Parathyroid adenoma (tissue), 2 donors: ENCODE data around the gene MATR3.

ENCODE experiments used
- H2AFZ ChIP-seq: fragments of 300-600 bp; sonication (generic); one replicate; pipeline ENCODE4 v1.7.0; 2017; ENCODE audit warnings: antibody characterized with exemption, mild to moderate bottlenecking
- H3K27ac ChIP-seq: fragments of 300-600 bp; sonication (generic); one replicate; pipeline ENCODE4 v1.7.0; 2017
- H3K27me3 ChIP-seq: fragments of 300-600 bp; sonication (generic); one replicate; pipeline ENCODE4 v1.7.0; 2017; ENCODE audit warnings: low read length; ENCODE audit not compliant: control insufficient read depth, insufficient read depth
- H3K36me3 ChIP-seq: fragments of 300-600 bp; sonication (generic); one replicate; pipeline ENCODE4 v1.7.0; 2017; ENCODE audit warnings: low read length; ENCODE audit not compliant: control insufficient read depth, insufficient read depth
- H3K4me1 ChIP-seq: fragments of 300-600 bp; sonication (generic); one replicate; pipeline ENCODE4 v1.7.0; 2017; ENCODE audit warnings: control low read depth
- H3K4me2 ChIP-seq: fragments of 300-600 bp; sonication (generic); one replicate; pipeline ENCODE4 v1.7.0; 2017; ENCODE audit warnings: low read length
- H3K4me3 ChIP-seq: fragments of 300-600 bp; sonication (generic); one replicate; pipeline ENCODE4 v1.7.0; 2017; ENCODE audit warnings: low read depth, low read length
- H3K79me2 ChIP-seq: fragments of 300-600 bp; sonication (generic); one replicate; pipeline ENCODE4 v1.7.0; 2017; ENCODE audit warnings: control low read depth
- H3K9ac ChIP-seq: fragments of 300-600 bp; sonication (generic); one replicate; pipeline ENCODE4 v1.7.0; 2017; ENCODE audit warnings: mild to moderate bottlenecking
- H3K9me3 ChIP-seq: fragments of 300-600 bp; sonication (generic); one replicate; pipeline ENCODE4 v1.7.0; 2017; ENCODE audit warnings: low read length; ENCODE audit not compliant: control insufficient read depth
- TF ChIP-seq, protein P1 (sequence below): fragments of 300-600 bp; sonication (generic); IDR thresholded peaks from one replicate; pipeline ENCODE4 v1.7.0; 2017; ENCODE audit warnings: antibody characterized with exemption, mild to moderate bottlenecking
- donor health status: primary hyperparathyroidism.

Gene MATR3

DNA sequence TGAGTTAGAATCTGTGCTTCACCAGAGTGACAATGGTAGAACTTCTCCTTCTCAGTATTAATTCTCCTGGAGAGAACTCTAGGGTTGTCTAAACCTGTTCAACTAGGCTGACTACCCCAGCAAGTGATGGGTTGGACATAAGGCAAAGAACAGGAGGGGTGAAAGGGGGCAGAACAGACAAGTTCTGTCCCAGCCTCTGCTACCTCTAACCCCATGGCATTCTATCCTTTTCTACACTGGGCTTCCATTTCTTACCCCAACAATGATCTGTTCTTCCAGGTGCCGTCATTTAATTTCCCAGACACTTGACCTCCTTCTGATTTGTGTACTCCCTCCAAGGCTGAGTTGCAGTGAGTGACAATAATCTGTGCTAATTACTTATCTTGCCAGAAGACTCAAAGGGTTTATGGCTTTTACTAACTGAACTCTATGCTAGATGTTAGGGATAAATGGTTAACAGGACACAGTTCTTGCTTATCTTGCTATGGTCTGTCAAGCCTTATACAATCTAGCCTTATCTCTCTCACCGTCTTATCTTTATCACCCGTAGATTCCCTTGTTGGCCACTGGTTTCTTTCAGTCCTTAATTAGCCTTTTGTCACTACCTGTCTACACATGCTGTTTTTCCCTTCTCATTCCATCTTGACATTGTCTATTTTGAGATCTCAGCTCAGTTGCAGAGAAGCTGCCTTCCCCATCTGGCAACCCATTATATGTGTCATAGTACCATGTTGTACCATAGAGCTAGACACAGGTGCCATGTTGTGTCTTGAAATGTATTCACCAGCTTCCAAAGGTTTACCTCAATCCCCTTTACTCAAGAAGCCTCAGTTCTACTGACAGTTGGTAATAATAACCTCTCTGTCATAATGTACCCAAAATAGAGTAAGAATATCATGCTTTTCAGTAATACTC, 10.0 kb upstream of the MATR3 start:
- no peaks in the 10 kb centered on the region for H3K36me3 ChIP-seq
- no peak overlapping the region for H3K27ac ChIP-seq

DNA sequence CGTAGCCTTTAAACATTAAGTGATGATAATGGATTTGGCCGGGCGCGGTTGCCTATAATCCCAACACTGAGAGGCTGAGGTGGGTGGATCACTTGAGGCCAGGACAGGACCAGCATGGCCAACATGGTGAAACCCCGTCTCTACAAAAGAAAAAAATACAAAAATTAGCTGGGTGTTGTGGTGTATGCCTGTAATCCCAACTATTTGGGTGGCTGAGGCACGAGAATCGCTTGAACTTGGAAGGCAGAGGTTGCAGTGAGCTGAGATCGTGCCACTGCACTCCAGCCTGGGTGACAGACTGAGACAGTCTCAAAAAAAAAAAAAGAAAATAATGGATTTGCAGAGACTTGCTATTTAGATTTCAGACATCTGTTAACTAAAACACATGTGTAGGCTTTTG, 9.2 kb upstream of the MATR3 start:
- no peak overlapping the region for H3K4me3 ChIP-seq
- H3K36me3 ChIP-seq: no peaks in the 10 kb centered on the region
- no peaks in the 10 kb centered on the region for H3K27me3 ChIP-seq
- H3K9ac ChIP-seq: no peak overlapping the region
- H2AFZ ChIP-seq: no peak overlapping the region
- TF ChIP-seq, protein P1, sequence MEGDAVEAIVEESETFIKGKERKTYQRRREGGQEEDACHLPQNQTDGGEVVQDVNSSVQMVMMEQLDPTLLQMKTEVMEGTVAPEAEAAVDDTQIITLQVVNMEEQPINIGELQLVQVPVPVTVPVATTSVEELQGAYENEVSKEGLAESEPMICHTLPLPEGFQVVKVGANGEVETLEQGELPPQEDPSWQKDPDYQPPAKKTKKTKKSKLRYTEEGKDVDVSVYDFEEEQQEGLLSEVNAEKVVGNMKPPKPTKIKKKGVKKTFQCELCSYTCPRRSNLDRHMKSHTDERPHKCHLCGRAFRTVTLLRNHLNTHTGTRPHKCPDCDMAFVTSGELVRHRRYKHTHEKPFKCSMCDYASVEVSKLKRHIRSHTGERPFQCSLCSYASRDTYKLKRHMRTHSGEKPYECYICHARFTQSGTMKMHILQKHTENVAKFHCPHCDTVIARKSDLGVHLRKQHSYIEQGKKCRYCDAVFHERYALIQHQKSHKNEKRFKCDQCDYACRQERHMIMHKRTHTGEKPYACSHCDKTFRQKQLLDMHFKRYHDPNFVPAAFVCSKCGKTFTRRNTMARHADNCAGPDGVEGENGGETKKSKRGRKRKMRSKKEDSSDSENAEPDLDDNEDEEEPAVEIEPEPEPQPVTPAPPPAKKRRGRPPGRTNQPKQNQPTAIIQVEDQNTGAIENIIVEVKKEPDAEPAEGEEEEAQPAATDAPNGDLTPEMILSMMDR: no peak
- H3K79me2 ChIP-seq: no peaks in the 10 kb centered on the region
- no peak overlapping the region for H3K27ac ChIP-seq
- H3K4me2 ChIP-seq: no peak overlapping the region
- no peaks in the 10 kb centered on the region for H3K9me3 ChIP-seq
- H3K4me1 ChIP-seq: peaks cover 4% of the 10 kb centered on the region

More for the DNA sequence above, 10.0 kb upstream of the MATR3 start:
- Histone ChIP-seq H2AFZ (no peak overlapping the region), H3K79me2 (no peaks in the 10 kb centered on the region), H3K4me3 (no peak overlapping the region), H3K9me3 (no peaks in the 10 kb centered on the region), H3K4me2 (no peak overlapping the region), H3K4me1 (peaks cover 4% of the 10 kb centered on the region), H3K27me3 (no peaks in the 10 kb centered on the region), H3K9ac (no peak overlapping the region)
- TF ChIP-seq, protein P1: no peak

DNA sequence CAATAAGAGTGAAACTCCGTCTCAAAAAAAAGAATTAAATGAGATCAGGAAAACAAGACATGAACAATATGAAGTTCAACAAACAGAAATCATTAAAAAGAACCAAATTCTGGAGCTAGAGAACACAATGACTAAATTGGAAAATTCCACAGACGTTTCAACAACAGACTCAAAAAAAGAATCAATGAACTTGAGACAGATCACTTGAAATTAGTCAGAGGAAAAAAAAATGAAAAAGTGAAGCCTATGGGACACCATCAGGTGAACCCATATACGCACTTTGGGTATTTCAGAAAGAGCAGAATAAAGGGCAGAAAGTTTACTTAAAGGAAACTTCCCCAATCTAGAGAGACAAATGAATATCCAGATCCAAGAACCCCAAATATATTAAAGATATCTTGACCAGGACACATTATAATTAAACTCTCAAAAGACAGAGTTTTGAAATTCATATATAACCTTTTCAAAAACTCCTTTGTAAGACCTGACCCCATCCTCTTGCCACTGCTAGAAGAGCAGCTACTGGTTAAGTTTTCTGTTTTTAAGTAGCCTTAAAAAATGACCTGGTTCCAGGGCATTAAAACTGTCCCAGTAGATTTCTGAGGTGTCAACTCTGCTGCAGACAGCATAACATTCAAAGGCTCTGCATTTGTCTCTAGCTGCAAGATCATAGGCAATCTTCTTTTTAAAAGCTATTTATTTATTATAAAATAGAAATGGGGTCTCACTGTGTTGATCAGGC, 7.7 kb upstream of the MATR3 start:
- H3K27ac ChIP-seq: no peak overlapping the region

DNA sequence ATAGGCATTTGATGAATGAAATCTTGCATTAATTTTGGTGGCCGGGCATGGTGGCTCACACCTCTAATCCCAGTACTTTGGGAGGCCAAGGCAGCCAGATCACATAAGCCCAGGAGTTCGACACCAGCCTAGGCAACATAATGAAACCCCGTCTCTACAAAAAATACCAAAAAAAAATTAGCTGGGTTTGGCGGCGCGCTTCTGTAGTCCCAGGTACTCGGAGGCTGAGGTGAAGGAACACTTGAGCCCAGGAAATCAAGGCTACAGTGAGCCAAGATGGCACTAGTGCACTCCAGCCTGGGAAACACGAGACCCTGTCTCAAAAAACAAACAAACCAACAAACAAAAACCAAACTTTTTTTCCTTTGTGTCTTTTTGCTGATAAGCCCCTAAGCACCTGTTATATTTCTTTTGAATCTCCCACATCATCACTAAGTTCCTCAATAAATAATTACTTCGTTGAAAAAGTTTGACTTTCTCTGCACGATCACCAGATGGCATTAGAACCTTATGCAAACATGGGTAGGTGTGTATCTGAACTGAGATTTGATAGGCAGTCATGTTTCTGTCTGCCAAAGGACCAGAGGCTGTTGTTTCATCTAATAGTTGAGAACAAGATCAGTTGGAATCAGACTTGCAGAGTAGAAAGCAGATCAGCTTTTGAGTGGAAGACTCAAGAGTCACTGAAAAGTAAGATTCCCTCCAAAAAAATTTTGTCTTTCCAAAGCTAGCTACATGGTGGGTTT, 5.5 kb upstream of the MATR3 start:
- Histone ChIP-seq H3K36me3 (no peaks in the 10 kb centered on the region), H3K79me2 (no peaks in the 10 kb centered on the region), H2AFZ (no peak overlapping the region), H3K27me3 (no peaks in the 10 kb centered on the region), H3K4me2 (no peak overlapping the region), H3K9ac (no peak overlapping the region), H3K9me3 (no peaks in the 10 kb centered on the region), H3K4me3 (no peak overlapping the region), H3K4me1 (peaks cover 10% of the 10 kb centered on the region), H3K27ac (no peak overlapping the region)
- TF ChIP-seq, protein P1: peak; percentile 22

More for the DNA sequence above, 7.7 kb upstream of the MATR3 start:
- H3K4me2 ChIP-seq: no peak overlapping the region
- H3K9ac ChIP-seq: no peak overlapping the region
- H3K79me2 ChIP-seq: no peaks in the 10 kb centered on the region
- no peaks in the 10 kb centered on the region for H3K9me3 ChIP-seq
- no peak overlapping the region for H3K4me3 ChIP-seq
- no peaks in the 10 kb centered on the region for H3K27me3 ChIP-seq
- TF ChIP-seq, protein P1: no peak
- H2AFZ ChIP-seq: no peak overlapping the region
- H3K4me1 ChIP-seq: peaks cover 10% of the 10 kb centered on the region
- no peaks in the 10 kb centered on the region for H3K36me3 ChIP-seq
